Mesenteric fat pad (tissue), 1 donor: Measurements from ENCODE around the gene SYTL4. TPM values are rescaled to one million over a fixed set of nuclear protein-coding genes. Genes with fewer than 3 reads are reported as not detected.
"Not testable (repeated sequence)": the region's sequence is repeated elsewhere in the genome, so short reads cannot be mapped to it uniquely, and the experiment has no call there.

Experiments used
- DNase-seq: peaks from one replicate; pipeline ENCODE4 v3.0.0-alpha.2; 2020; ENCODE audit warnings: low spot score
- long read RNA-seq: library from polyadenylated mRNA; unstranded; transcript quantifications from one replicate; pipeline ENCODE4 v2.0.0, GENCODE V29; 2020
- total RNA-seq: library from RNA; stranded (reverse); fragmentation: NEBNext Ultra II Directional; extraction: Animal tissue kit (Norgen Biotek cat#: 25700); gene quantifications from one replicate; pipeline ENCODE4 v1.2.1, GENCODE V29; 2021
- donor health status: DM: yes; HTN: yes; CAD: no.

The SYTL4 gene
- 12.3 TPM for total RNA-seq
- long read RNA-seq, partial matches to known transcripts, result 8 of 17 reads
- long read RNA-seq, other reads (novel, unspliced or antisense), result 8 of 17 reads

DNA sequence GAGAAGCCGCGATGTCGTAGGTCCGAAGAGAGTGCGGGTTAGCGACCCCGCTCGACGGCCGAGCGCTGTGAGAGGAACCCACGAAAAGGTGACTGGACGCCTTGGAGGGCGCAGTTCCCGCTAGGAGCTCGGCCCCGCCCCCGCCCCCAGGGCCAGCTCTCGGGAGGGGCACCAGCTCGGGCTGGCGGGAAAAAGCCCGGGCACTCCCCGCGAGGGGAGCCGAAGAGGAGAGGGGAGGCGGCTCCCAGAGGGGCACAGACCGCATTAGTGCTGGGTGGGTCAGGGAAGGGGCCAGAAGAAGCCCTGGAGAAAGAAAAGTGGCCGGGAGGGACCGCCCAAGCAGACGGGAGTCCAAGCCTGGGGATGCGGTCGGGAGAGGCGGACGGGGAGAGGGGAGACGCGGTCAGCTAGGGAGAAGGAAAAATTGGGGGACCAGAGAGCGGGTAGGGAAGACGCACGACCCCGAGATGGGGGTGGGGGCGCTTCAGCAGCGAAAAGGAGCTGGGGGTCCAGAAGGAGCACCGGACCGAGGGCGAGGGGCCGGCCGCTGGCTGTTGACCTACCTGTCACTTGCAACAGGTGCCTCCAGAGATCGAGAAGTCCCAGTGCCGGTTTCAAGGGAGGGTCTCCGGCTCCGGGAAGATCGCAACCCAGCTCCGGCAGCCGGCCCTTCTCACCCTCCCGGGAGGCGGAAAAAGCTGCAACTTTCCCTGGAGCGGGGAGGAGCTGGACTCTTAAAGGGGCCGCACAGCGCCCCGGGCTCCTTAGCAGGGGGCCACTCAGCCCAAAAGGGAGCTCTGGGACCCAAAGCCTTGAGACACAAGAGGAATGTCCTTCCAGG is at the start of gene SYTL4:
Gene SYTL4 (minus strand): TSS at position 681 of the 841 bp plus-strand sequence. CDS start 30,084 bp downstream, outside the sequence.
- no peak for DNase-seq

DNA sequence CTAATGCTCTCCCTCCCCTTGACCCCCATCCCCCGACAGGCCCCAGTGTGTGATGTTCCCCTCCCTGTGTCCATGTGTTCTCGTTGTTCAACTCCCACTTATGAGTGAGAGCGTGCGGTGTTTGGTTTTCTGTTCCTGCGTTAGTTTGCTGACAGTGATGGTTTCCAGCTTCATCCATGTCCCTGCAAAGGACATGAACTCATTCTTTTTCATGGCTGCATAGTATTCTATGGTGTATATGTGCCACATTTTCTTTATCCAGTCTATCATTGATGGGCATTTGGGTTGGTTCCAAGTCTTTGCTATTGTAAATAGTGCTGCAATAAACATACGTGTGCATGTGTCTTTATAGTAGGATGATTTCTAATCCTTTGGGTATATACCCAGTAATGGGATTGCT is 37.5 kb upstream of the SYTL4 start:
- DNase-seq, result not testable (repeated sequence)

GRCh38 chrX:100768679-100769338 is 36.9 kb upstream of the SYTL4 start:
- DNase-seq, result no peak

DNA sequence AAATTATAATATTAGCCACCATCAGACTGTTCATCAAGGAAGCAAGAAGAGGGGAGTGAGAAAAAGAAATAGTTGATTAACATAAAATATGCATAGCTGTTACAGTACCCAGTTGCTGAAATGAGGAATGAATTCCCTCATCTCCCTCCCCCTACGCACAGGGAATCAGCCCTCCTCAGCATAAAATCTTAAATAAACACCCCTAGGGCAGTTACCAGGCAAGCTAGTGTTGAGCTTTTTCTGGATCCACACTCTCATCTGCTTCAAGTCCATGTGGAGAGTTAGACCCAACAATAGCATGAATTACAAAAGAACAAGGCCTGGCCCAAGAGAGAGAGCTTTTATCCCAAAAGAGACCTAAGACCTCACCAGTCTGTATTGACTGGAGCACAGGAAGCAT is 19.0 kb upstream of the SYTL4 start:
- DNase-seq, result no peak

GRCh38 chrX:100748108-100748507 is 16.2 kb upstream of the SYTL4 start:
- DNase-seq, result no peak

DNA sequence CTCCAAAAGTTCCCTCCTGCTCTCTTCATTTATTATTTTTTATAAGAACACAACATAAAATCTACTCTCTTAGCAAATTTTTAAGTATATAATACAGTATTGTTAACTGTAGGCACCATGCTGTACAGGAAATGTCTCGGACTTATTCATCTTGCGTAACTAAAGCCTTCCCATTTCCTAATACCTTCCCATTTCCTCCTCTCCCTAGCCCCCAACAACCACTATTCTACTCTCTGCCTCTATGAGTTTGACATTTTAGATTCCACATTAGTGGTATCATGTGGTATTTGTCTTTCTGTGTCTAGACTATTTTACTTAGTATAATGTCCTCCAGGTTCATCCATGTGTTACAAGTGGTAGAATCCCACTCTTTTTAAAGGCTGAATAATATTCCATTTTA is 15.8 kb upstream of the SYTL4 start:
- no peak for DNase-seq

- no peak for DNase-seq
Observed at GRCh38 chrX:100747090-100747489, 15.2 kb upstream of the SYTL4 start.

DNA sequence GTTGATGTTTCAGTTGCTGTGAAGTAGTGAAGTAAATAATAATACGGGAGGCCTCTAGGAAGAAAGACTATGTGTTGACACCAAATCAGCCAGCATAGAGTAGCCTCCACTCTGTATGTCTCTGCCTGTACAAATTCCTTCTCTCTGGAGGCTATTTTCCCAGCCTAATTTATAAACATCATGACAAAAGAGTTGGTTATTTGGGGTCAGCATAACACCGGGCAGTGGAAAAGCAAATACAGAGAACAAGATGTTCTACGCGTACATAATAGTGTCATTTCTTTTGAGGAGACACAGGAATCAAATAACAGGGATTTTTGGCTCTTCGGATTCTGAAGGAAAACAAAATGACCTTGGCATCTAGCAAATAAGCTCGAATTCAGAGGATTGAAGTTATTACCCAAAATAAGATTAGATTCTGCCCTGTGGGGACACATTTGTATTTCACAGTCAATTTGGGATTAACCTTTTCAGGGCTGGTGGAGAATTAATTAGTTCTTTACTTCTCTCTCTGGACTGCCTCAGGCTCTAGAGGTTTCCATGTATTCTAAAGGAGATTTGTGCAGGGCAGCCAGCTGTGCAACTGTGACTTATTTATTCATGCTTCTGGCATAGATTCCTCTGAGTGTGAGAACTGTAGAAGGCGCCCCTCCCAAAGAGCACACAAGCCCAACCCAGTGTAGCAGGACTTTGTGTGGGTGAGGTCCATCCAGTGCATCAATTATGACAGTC is 14.1 kb upstream of the SYTL4 start:
- no peak for DNase-seq

GRCh38 chrX:100745205-100745604 is 13.3 kb upstream of the SYTL4 start:
- DNase-seq, result no peak

DNA sequence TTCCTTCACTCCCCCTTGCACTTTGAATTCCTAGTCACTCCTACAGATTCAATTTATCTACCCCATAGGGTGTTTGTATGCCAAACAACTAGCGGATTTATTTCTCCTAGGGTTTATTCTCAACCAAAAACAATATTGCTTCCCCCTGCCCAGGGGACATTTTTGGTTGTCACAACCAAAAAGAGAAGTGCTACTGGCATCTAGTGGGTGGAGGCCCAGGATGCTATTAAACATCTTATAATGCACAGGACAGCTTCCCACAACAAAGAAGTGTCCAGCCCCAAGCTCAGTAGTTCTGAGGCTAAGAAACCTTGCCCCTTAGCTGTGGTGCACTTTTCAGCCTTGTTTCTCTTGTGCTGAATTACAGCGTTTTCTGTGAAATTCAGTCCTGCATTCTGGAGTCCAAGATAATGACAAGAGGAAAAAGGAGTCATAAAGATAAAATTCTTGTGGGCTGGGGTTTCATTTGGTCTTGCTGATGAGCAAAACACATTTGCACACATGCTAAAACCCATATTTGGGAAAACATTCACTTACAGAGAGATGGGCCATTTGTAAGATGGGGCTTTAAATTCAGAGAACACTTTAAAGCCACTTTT is 11.2 kb upstream of the SYTL4 start:
- no peak for DNase-seq

GRCh38 chrX:100724006-100724405 is 7.9 kb downstream of the SYTL4 start:
- DNase-seq, result not testable (repeated sequence)

DNA sequence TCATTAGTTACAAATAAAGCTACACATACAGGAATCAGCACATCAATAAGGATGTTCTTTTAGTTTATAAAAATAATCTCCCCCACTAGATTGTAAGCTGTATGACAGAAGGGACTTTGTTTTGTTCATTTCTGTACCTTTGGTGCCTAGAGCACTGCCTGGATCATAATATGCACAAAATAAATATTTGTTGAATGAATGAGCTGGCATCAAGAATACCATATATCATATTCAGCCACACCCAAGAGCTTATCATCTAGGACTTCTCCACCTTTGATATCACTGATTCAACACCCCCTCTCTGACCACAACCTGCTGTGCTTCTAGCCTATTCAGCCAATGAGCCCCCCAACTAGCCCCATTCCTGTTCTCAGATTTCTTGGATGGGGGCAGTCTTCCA is 10.6 kb downstream of the SYTL4 start:
- no peak for DNase-seq

GRCh38 chrX:100720301-100720700 is 11.6 kb downstream of the SYTL4 start:
- DNase-seq, result no peak

DNA sequence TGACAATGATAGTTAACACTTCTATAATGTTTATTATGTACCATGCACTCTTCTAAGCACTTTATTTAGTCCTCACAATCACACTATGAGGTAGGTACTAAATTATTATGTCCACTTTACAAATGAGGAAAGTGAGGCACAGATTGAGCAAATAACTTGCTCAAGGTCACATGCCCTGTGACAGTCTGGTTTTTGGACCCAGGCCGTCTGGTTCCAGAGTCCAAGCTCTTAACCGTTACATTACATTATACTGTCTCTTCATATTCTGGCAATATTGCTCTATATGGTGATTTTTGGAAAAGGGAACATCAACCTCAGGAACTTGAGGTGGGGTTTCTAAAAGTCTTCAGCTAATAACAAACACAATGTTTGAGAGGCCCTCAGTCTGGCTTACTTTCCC is 12.8 kb downstream of the SYTL4 start:
- DNase-seq, result no peak

DNA sequence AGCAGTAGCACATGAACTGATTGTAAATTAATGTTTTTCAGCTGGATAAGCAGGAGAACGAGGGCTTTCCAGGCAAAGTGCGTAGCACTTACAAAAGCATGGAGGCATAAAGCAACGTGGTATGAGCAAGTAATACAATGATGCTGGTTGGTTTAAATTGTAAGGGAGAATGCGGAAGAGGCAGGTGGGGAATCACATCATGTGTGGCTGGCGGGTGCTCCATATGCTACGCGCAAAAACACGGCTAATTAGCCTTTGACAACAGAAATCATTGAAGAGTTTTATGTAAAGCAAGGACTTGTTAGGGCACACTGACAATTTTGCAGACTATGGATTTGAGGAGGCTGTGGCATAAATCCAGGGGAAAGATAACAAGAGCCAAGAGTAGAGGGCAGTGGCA is 14.6 kb downstream of the SYTL4 start:
- DNase-seq, result no peak

DNA sequence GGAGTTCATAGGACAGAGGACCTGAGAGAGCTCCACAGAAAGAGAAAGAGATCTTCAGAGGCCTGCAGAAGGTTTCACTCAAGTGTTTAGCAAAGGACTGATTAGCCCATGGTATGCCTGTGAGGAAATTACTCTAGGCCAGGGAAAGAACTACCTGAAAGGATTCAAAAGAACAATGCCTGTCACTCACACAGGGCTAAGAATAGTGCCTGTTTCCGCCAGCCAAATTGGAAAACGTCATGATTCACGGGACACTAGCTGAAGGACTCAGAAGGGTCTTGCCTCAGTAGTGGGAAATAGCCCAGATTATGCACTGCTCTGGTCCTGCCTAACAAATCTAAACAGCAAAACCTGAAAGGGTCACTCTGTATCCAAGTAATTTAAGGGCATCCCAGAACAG is 21.1 kb downstream of the SYTL4 start:
- no peak for DNase-seq

GRCh38 chrX:100704581-100705203 is 27.2 kb downstream of the SYTL4 start:
- no peak for DNase-seq

GRCh38 chrX:100700809-100701208 is 31.1 kb downstream of the SYTL4 start:
- no peak for DNase-seq

DNA sequence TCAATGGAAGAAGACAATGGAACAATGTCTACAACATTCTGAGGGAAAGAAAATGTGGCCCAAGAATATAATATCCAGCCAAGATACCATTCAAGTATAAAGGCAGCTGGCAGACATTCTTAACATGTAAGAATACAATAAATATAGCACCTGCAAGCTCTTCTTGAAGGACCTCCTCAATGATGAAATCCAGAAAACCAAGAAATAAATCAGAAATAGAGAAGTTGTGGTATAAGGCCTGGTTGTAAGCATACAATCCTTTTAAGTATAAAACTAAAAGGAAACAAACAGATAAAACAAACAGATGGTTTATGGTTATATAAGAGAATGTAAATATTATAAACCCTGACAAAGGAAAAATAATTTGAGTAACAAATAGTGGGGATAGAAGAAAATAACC is 33.4 kb downstream of the SYTL4 start:
- DNase-seq, result no peak

DNA sequence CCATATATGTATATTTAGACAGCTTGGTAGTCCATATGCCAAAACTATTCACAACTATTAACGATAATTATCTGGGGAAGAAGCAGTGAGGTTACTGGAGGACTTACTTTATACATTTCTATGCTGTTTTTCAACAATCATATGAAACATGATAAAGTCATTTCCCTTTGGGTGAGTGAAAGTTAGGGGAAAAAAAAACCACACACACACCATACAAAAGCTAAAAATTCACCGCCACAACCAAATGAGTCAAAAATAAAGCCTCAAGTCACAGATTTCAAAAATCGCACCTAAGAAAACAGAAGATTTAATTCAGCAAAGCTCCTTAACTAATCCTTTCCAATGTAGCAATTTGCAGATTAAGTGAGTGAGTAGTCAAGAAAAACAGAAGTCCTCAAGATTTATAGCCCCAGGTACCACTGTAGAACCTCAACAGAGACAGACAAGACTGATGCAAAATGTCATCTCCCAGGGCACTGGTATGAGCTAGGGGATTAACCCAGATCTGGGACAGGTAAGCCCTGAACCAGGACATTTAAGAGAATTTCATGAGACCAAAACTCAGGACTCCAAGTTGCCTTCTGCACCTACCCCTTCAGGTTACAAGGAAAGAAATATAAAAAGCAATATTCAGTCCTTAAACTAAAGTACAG is 35.1 kb downstream of the SYTL4 start:
- DNase-seq, result no peak

DNA sequence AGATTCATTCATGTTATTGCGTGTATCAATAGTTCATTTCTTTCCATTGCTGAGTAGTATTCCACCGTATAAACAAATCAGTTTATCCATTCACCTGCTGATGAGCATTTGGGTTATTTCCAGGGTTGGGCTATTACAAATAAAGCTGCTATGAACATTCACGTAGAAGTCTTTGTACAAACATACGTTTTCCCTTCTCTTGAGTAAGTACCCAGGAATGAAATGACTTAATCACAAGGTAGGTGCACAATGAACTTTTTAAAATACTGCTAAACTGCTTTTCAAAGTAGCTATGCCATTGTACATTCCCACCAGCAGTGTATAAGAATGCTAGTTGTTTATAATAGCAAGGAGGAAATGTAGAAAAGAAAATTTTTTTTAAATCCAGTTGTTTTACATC is 35.9 kb downstream of the SYTL4 start:
- no peak for DNase-seq
